ENCODE measurements around the gene USH2A.

Gene USH2A

DNA sequence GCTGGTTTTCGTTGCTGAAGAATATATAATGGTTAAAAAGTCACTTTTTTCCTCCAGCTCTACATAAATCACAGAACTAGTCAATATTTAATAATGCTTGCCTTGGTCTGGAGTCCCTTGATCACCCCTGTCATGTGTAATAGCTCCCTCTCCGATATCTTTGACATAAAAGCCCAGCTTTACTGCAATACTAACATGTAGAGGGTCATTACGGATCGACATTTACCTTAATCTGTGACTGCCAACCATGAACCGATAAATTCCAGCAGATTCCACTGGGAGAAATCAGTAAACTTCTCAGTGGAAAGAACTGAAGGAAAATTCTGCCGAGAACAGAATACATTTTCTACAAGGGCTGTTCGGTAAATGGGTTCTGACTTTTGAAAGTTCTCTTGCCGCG is 459.6 kb downstream of the USH2A start:
- no peak for DNase-seq (ENCODE audit: extremely low read depth, insufficient read length)
- Histone ChIP-seq H3K4me3 (replicated peaks; ENCODE audit: low read depth, low read length) (no peak overlapping the region), H3K36me3 (ENCODE audit: control insufficient read depth, insufficient read depth, low read length) (no peaks in the 10 kb centered on the region), H3K27me3 (replicated peaks; ENCODE audit: control insufficient read depth, insufficient read depth, low read length) (no peaks in the 10 kb centered on the region)
- TF ChIP-seq, protein P1, sequence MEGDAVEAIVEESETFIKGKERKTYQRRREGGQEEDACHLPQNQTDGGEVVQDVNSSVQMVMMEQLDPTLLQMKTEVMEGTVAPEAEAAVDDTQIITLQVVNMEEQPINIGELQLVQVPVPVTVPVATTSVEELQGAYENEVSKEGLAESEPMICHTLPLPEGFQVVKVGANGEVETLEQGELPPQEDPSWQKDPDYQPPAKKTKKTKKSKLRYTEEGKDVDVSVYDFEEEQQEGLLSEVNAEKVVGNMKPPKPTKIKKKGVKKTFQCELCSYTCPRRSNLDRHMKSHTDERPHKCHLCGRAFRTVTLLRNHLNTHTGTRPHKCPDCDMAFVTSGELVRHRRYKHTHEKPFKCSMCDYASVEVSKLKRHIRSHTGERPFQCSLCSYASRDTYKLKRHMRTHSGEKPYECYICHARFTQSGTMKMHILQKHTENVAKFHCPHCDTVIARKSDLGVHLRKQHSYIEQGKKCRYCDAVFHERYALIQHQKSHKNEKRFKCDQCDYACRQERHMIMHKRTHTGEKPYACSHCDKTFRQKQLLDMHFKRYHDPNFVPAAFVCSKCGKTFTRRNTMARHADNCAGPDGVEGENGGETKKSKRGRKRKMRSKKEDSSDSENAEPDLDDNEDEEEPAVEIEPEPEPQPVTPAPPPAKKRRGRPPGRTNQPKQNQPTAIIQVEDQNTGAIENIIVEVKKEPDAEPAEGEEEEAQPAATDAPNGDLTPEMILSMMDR (IDR thresholded peaks at IDR 0.05; ENCODE audit: insufficient read depth, low read length, poor library complexity, severe bottlenecking) = no peak

DNA sequence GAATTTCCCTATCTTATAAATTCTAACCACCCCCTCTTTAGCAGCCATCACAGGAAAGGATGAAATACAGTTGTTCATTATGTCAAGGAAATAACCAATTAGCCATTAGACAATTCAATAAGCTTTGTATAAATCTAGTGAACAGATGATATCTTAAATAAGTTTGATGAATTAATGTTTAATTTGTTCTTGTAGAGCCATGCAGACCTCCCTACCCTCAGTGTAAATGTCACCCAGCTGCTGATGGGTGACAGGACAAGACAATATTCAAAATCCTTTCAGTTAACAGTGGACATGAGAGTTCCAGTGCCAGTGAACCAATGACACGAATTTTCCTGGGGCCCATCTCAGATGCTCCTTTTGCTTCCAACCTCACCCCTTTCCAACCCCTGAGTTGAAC is 460.2 kb downstream of the USH2A start:
- DNase-seq (ENCODE audit: extremely low read depth, insufficient read length) = no peak
- H3K27me3 ChIP-seq (replicated peaks; ENCODE audit: control insufficient read depth, insufficient read depth, low read length) = no peaks in the 10 kb centered on the region
- no peak overlapping the region for H3K4me3 ChIP-seq (replicated peaks; ENCODE audit: low read depth, low read length)
- no peaks in the 10 kb centered on the region for H3K36me3 ChIP-seq (ENCODE audit: control insufficient read depth, insufficient read depth, low read length)
- TF ChIP-seq, protein P1 (IDR thresholded peaks at IDR 0.05; ENCODE audit: insufficient read depth, low read length, poor library complexity, severe bottlenecking) = no peak

DNA sequence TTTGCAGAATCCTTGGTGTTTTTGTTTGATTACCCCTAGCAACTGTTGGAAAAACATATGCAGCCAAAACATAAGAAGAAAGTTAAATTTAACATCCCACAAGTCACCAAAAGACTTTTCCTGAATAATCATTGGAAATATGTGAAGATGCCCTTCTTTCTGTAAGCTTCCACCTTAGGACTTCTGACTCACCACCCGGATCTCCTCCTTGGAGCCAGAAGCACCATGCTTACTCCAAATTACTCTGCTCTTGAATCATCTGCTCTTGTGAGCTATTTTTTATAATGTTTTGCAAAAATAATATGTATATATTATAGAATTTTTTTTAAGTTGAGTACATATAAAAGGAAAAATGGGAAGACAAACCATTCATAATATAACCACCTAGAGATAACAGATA is 464.4 kb downstream of the USH2A start:
- Histone ChIP-seq H3K27me3 (replicated peaks; ENCODE audit: control insufficient read depth, insufficient read depth, low read length) (no peaks in the 10 kb centered on the region), H3K4me3 (replicated peaks; ENCODE audit: low read depth, low read length) (no peak overlapping the region), H3K36me3 (ENCODE audit: control insufficient read depth, insufficient read depth, low read length) (no peaks in the 10 kb centered on the region)
- TF ChIP-seq, protein P1 (IDR thresholded peaks at IDR 0.05; ENCODE audit: insufficient read depth, low read length, poor library complexity, severe bottlenecking) = no peak
- no peak for DNase-seq (ENCODE audit: extremely low read depth, insufficient read length)

GRCh38 chr1:215957663-215958062 is 465.6 kb downstream of the USH2A start:
- H3K27me3 ChIP-seq (replicated peaks; ENCODE audit: control insufficient read depth, insufficient read depth, low read length) = no peaks in the 10 kb centered on the region
- no peak overlapping the region for H3K4me3 ChIP-seq (replicated peaks; ENCODE audit: low read depth, low read length)
- no peak for DNase-seq (ENCODE audit: extremely low read depth, insufficient read length)
- TF ChIP-seq, protein P1 (IDR thresholded peaks at IDR 0.05; ENCODE audit: insufficient read depth, low read length, poor library complexity, severe bottlenecking) = no peak
- H3K36me3 ChIP-seq (ENCODE audit: control insufficient read depth, insufficient read depth, low read length) = no peaks in the 10 kb centered on the region

GRCh38 chr1:215932558-215932957 is 490.7 kb downstream of the USH2A start:
- TF ChIP-seq, protein P1 (IDR thresholded peaks at IDR 0.05; ENCODE audit: insufficient read depth, low read length, poor library complexity, severe bottlenecking) = no peak
- DNase-seq (ENCODE audit: extremely low read depth, insufficient read length) = no peak
- Histone ChIP-seq H3K27me3 (replicated peaks; ENCODE audit: control insufficient read depth, insufficient read depth, low read length) (no peaks in the 10 kb centered on the region), H3K4me3 (replicated peaks; ENCODE audit: low read depth, low read length) (no peak overlapping the region), H3K36me3 (ENCODE audit: control insufficient read depth, insufficient read depth, low read length) (no peaks in the 10 kb centered on the region)

GRCh38 chr1:215926670-215927069 is 496.6 kb downstream of the USH2A start:
- TF ChIP-seq, protein P1 (IDR thresholded peaks at IDR 0.05; ENCODE audit: insufficient read depth, low read length, poor library complexity, severe bottlenecking) = no peak
- Histone ChIP-seq H3K4me3 (replicated peaks; ENCODE audit: low read depth, low read length) (no peak overlapping the region), H3K27me3 (replicated peaks; ENCODE audit: control insufficient read depth, insufficient read depth, low read length) (no peaks in the 10 kb centered on the region), H3K36me3 (ENCODE audit: control insufficient read depth, insufficient read depth, low read length) (no peaks in the 10 kb centered on the region)
- no peak for DNase-seq (ENCODE audit: extremely low read depth, insufficient read length)
